HG02678 (cell line): ENCODE measurements around the gene DGKQ.
"Not testable (repeated sequence)": the region's sequence is repeated elsewhere in the genome, so short reads cannot be mapped to it uniquely, and the experiment has no call there.

Experiments used
- ATAC-seq: cut with Tn5 transposase; IDR thresholded peaks from one replicate; pipeline ENCODE4 v1.9.1; 2021; ENCODE audit warnings: mild to moderate bottlenecking, moderate library complexity; ENCODE audit not compliant: unreplicated experiment

Gene DGKQ

DNA sequence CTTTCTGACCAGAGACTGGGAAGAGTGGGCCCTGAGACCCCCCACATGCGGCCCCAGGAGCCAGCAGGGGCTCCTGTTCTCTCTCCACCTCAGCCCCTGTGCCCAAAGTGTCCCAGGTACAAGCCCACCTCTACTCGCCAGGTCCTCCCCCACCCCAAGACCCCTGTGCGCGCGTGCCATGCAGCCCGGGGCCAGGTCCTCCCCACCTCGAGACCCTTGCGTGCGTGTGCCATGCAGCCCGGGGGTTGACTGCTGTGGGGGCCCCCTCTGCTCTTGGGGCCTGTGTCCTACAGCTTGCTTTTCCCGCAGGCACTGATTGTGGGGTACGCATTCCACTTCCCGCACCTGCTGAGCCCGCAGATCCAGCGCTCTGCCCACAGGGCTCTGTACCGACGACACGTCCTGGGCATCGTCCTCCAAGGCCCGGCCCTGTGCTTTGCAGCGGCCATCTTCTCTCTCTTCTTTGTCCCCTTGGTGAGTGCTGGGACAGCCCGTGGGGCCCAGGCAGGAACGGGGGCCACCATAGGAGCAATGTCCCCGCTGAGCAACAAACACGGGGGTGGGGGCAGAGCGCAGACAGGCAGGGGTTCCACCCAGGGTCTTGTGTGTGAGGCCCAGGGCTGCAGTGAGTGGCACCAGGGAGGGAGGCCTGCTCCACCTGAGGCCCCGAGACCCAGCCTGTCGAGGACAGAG lies 20.3 kb downstream of the DGKQ start:
- no peak for ATAC-seq

DNA sequence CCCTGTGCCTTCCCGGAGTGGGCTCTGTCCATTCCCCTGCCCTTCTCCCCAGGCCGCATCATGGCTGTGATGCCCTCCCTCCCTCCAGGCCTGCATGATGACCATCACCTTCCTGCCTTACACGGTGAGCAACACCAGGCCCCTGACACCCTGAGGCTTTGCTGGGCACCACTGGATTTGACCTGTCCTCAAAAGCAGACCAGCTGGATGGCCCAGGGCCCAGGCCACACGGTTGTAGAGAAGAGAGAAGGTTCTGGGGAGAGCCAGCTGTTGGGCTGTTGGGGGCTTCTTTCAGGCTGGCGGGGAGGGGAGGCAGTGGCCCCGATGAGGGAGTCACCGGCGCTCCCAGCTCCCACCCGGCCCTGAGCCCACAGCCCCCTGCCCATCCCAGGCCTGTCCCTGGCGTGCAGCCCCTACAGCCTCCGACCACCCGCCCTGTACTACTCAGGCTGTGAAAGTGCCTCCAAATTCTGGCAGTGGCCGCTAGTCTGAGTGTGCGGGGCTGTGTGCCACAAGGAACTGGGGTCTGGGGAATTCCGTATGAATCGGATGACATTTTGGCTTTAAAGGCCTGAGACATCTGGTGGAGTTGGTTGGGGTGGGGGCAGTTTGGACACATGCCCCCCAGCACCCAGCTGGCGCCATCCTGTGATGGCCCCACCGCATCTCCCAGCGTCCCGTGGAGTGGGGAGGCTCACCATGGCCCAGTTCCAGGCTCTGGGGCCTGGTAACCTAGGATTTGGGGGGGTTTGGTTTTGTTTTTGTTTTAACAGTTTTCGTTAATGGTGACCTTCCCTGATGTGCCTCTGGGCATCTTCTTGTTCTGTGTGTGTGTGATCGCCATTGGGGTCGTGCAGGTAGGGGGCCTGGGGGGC lies 21.5 kb downstream of the DGKQ start:
- no peak for ATAC-seq

DNA sequence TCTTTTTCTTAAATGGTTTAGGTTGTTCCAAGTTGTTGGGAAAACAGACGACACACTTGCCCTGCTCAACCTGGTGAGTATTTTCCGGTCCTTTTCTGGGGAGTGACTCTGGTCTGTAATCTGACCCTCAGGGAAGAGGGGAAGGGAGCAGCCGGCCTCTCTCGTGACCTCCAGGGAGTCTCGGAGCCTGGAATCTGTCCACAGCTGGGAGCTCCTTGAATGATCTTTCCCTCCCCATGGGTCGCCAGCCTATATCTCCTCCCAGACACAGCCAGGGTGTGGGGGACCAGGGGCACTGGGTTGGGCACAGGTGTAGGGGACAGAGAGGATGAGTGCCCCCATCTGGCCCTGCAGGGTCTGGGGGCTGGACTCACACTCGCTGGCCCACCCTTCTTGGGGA lies 22.2 kb downstream of the DGKQ start:
- no peak for ATAC-seq

DNA sequence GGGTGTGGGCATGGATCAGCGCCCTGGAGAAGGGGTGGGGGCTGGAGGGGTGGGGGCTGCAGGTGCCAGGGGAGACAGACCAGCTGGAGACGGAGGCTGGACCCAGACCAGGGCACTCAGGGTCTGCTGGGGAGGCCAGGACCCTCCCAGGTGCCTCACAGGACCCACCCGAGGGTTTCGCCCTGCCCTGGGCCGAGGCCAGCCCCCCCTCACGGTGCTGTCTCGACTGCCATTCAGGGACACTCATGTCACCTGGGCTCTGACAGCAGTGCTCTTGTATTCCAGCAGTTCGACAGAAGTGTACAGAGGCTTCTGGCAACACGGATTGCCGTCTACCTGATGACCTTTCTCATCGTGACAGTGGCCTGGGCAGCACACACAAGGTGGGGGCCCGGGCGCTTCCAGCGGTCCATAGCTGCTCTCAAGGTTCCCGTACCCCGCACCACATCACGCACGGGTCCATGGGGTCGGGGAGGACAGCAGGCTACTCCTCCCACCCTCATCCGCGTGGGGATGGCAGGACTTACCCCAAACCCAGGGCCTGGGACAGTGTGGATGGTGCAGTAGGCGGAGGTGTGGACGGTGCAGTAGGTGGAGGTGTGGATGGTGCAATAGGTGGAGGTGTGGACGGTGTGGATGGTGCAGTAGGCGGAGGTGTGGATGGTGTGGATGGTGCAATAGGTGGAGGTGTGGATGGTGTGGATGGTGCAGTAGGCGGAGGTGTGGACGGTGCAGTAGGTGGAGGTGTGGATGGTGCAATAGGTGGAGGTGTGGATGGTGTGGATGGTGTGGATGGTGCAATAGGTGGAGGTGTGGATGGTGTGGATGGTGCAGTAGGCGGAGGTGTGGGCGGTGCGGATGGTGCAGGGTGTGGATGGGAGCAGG lies 23.0 kb downstream of the DGKQ start:
- no peak for ATAC-seq

DNA sequence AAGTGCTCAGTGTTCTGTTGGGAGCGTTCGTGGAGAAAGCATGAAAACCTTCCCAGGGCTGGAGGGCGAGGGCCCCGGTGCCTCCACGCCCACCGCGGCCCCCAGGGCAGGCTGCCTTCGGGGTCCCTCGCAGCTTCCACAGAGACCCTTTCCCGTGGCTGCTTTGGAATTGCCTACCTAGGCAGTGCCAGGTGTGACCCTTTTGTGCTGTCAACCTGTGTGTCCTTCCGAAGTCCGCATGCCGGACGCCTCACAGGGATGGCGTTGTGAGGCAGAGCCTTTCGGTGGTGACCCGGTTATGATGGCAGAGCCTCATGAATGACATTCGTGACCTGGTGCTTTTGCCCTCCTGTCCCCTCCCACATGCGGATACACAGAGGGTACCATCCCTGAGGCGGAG lies 23.7 kb downstream of the DGKQ start:
- ATAC-seq, result no peak

DNA sequence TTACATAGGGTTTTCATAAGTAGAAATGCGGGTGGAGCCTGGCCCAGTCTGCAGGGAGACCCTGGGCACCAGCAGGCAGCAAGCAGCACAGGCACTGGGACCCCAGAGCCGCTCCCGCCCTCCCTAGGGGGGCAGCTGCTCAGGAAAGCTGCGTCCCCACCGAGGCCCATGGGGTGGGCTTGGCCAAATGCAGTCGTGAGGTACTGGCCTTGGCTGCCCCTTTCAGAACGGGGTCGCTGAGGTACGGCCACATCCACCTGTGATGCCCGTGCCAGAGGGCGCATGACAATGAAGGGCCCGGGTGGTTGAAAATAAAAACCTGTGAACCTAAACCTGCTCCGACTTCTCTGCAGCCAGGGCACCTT lies 24.5 kb downstream of the DGKQ start:
- ATAC-seq, result no peak

DNA sequence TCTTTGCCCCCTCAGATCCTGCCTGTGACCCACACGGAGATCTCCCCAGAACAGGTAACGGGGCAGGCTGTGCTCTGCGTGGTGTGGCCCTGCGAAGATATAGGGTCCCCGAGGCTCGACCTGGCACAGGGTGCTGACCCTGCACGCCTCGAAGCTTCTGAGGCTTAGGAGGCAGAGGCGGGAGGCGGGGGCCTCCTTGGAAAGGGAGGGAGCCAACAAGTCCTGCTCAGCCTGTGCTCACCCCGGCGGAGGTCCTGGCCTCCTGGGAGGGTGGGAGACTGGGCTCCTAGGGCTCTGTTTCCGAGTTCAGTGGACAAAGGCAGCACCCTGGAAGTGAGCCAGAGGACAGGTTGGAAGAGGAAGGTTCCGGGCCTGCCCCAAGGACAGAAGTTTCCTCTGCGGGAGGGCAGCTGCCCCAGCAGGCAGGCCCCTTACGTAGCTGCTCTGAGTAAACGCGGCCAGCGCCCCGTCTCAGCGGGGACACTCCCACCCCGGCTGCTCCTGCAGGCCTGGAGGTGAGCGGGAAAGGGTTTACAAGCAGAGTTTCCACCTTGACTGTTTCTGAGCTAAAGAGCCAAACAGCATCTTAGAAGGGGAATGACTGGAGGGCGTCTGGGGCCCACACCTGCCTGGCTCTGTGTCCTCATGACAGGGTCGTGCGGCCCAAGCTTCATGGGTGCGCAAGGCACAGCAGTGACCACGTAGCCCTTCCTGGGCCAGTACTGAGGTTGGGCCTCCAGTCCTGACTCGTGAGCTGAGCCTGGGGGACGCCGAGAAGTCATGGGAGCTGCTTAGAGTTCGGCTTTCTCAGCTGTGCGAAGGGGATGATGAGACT lies 25.1 kb downstream of the DGKQ start:
- ATAC-seq, result no peak

DNA sequence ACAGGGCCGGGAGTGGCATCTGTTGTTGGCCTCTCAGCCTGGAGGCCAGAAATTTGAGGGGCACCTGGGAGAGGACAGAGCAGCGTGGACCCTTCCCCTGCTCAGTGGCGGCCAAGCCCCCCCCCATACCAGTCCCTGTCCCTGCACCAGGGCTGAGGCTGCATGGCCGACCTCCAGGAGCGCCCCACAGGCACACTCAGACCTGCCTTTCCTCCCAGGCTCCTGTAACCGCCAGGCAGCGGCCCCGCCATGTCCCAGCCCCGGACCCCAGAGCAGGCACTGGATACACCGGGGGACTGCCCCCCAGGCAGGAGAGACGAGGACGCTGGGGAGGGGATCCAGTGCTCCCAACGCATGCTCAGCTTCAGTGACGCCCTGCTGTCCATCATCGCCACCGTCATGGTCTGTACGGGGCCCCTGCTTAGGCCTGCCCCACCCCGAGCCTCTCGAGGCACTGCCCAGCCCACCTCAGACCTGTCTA lies 25.8 kb downstream of the DGKQ start:
- ATAC-seq, result no peak

DNA sequence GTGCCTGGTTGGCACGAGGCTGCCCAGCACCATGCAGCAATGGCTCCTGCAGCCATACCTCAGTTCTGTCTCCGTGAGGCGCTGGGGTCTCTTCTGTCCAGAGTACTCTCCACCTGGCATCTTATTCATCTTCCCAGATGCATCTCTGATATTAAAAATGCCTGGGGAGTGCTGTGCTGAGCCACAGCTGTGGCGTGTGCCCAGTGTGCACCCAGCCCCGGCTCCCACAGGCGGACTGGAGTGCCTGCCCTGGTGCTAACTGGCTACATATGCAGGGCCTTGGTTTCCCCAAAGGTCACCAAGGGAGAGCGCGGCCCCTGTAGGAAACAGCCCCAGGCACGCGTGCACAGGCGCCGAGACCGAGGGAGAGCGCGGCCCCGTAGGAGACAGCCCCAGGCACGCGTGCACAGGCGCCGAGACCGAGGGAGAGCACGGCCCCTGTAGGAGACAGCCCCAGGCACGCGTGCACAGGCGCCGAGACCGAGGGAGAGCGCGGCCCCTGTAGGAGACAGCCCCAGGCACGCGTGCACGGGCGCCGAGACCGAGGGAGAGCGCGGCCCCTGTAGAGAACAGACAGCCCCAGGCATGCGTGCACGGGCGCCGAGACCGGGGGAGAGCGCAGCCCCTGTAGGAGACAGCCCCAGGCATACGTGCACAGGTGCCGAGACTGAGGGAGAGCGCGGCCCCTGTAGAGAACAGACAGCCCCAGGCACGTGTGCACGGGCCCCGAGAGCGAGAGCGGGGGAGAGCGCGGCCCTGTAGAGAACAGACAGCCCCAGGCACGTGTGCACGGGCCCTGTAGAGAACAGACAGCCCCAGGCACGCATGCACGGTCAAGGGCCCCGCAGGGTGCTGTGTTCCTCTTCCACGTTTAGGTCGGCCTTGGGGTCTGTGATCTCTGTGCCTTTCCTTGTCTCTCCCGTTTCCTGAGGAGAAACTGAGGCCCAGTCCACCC lies 26.6 kb downstream of the DGKQ start:
- ATAC-seq, result no peak

DNA sequence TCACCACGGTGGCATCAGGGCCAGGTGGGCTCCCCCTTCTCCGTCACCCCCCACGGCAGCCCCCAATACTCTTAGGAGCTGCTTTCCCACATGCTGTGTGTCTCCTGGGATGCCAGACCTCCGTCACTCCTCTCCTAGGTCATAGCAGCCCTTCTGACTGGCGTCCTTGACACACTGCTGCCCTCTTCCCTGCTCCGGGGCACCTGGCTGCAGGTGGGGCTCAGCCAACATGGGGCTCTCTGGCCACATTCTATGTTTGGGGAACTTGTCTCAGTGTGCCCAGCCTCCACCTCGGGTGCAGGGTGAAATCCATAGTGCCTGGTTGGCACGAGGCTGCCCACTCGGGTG lies 27.3 kb downstream of the DGKQ start:
- no peak for ATAC-seq

DNA sequence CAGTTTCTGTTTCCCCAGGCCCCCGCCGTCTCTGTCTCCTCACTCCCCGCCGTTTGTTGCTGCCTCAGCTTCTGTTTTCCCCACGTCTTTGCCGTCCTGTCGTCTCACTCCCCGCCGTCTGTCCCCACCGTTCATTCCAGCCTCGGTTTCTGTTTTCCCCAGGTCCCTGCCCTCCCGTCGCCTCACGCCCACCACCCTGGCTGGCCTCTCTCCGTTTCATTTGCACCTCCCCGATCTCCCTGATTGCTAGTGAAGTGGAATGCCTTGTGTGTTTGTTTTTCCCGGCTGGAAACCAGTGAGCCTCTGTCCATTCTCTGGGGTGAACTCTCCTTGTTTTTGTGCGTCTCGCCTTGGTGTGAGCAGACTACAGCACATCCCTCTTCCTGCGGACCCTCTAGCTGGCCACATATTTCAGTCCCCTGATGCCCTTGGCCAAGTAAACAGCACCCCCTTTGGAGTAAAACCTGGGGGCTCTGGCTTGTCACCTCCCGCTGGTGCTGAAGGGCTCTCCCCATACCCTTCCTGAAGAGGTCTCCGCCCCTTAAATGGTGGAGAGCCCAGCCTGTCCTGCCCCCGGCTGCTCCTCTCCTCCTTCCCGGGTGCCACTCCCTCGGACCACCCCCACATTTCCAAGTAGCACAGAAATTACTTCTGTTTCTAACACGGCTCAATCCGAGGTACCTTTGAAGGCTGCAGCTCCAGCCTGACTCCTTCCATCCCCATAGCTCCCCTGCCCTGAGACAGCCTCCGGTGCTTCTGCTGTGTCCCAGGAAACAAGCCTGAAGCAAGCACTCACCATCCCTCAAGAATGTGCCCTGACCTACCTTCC lies 27.9 kb downstream of the DGKQ start:
- no peak for ATAC-seq

DNA sequence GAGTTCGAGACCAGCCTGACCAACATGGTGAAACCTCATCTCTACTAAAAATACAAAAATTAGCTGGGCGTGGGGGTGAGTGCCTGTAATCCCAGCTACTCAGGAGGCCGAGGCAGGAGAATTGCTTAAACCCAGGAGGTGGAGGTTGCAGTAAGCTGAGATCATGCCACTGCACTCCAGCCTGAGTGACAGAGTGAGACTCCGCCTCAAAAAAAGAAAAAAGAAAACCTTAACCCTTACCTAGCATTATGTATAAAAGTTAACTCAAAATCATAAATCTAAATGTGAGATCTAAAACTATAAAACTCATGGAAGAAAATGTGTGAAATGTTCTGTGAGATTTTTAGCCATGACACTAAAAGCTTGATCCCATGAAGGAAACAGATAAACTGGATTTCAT lies 33.9 kb downstream of the DGKQ start:
- ATAC-seq, result not testable (repeated sequence)

DNA sequence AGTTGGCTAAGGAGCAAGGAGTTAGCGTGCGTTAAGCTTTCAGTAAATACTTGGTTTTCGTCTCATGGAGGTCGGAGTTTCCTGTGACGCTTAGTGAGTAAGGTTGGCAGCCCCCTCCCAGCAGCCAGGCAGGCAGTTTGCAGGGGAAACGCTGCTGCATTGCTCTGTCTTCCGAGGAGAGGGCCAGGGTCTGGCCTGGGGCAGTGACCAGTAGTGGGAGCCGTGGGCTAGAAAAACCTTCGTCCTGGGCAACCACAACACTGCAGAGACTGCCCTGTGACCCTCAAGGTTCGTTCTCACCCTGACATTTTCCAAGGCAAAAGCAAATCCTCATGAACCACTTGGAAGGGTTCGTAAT lies 40.7 kb downstream of the DGKQ start:
- ATAC-seq, result peak; percentile 2

DNA sequence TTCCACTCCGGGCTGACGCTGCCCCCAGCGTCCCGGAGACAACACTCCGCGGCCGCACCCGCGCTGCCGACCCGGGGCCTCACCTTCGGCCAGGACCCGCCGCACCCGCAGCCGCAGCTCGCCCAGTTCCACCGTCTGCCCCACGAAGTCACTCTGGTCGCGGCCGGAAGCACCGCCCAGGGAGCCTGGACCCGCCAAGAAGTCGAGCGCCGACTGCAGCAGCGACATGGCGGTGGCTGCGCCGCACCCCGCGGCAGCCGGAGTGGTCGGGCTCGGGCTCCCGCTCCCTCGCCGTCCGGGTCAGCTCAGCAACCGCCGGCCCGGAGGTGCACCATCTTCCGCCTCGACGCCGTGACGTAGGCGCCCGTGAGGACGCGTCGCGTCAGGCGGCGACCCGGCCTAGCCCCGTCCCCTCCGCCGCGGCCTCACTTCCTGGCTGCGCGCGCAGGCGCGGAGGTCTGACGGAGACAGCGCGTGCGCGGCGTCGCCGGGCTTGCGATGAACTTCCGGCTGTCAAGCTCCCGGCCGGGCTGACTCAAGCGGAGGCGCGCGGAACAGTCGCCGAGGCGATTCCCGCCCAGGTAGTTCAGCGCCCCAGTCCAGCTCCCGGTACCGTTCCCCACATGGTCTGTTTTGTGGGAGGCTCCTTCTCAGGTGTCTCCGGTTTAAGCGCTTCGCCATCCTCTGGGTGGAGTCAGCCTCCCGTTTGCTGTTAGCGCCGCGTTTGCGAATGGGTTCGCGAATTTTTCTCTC lies 41.2 kb downstream of the DGKQ start, which contains the start of the genes GAK and TMEM175:
TSS of gene GAK (minus strand) at position 357 of the 753 bp plus-strand sequence. CDS start at position 228, 129 bp downstream.
TSS of gene TMEM175 (plus strand) at position 501 of the 753 bp plus-strand sequence. CDS start 15,280 bp downstream, outside the sequence.
- ATAC-seq, result peak; percentile 93

DNA sequence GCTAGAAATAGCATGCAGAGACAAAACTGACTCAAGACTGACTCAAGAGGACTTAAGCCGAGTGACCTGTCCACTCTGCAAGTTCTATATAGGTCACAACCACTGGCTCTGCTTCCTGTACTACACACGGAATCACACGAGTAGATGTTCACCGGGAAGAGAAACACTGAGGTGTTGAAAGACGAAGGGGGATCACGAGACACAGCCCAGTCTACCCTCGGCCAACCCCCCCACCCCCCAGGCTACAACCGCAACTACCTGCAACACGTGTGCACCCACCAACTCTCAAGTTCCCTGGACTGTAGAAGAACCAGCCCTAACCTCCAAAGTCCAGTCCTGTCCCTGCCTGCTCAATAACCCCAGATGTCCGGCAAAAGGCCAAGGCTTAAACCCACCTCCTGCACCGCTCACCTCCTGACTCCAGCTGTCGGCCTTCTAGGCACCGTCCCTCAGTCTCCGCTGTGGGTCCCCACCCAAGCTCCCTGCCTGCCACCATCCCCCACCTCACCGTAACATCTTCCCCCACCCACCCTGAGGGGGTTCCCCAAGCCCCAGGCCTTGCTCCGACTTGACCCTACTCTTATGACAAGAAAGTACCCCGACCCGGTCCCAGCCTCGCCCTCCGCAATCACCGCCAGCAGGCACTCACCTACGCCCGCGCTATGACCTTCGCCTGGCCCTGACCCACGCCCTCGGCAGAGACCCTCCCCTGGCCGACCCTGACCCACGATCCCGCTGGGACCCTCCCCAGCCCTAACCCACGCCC lies 42.0 kb downstream of the DGKQ start:
- ATAC-seq, result peak; percentile 5

DNA sequence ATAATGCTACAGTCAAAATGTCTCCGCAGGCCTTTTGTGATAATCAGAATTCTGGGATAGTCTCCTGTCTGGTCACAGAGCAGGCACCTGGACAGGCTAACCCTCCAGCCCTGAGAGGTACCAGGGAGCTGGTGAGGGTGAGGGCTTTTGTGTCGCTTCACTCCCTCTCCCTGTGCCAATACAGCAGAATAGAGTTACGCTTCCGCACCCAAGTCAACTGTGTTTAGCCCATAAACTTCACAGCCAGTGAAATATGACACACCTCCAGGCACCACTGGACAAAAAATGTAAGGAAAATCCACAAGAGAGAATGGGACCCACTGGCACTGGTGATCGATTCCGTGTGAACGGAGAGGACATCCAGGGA lies 42.6 kb downstream of the DGKQ start:
- ATAC-seq, result no peak

DNA sequence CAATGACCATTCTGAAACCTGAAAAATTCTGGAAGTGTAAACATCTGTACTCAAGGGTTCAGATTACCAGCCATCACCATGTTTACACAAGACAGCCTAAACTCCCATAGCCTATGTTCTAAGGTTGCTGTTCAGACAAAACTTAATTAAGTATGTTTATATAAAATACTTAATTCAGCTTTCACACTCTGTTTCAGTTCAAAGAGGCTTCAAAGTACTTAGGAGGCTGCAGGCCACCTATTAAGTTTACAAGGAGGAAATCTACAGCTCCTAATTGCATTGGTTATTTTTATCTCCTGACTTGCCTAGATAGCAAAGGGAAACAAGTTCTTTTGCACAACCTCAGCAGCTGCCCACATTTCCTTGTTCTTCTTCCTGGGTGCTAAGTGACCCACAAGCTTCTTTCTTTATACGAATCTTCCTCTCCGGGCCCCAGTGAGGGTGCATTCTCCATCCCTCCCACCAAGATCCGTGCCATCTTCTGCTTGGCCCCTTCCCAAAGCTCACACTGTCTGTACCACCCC lies 43.3 kb downstream of the DGKQ start:
- no peak for ATAC-seq
